Measurements from ENCODE around the gene GALNT12. TPM values are rescaled to one million over a fixed set of nuclear protein-coding genes. Genes with fewer than 3 reads are reported as not detected.

Gene GALNT12
- total and polyA plus RNA-seq, 8 donors, result 9.0 to 212 (median 41.8) TPM

- TF ChIP-seq POLR2AphosphoS5 (IDR thresholded peaks at IDR 0.05) (no peak), EP300 (IDR thresholded peaks at IDR 0.05) (no peak), POLR2A (IDR thresholded peaks at IDR 0.05) (no peak), CTCF (IDR thresholded peaks at IDR 0.05) (no peak)
- no peak overlapping the region for H3K4me3 ChIP-seq
- intact Hi-C loops (cut with DNase I; ENCODE audit: low total_unique reads), result no loop called here
- peaks cover 0 to 8% (median 4%) of the 10 kb centered on the region in 4 donors for H3K36me3 ChIP-seq
- H3K27me3 ChIP-seq, result no peaks in the 10 kb centered on the region
- WGBS, 5 donors, result 82 to 88% (median 86%) methylated on average over 6 of the region's 6 CpGs
- DNase-seq, result no peak
- peaks cover 0 to 13% (median 7%) of the 10 kb centered on the region in 4 donors for H3K4me1 ChIP-seq
- no peak overlapping the region for H3K27ac ChIP-seq
- H3K9me3 ChIP-seq, result peaks cover 0 to 6% (median 0%) of the 10 kb centered on the region in 4 donors
Measured at GRCh38 chr9:98815391-98815951, 8.0 kb downstream of the GALNT12 start.

- 83 to 93% (median 88%) methylated on average over 2 of the region's 2 CpGs for WGBS, 5 donors
- no peak for DNase-seq
- peaks cover 0 to 6% (median 0%) of the 10 kb centered on the region in 4 donors for H3K4me1 ChIP-seq
- intact Hi-C loops (cut with DNase I; ENCODE audit: low total_unique reads), result no loop called here
- H3K9me3 ChIP-seq, result peaks cover 0 to 6% (median 0%) of the 10 kb centered on the region in 4 donors
- no peak overlapping the region for H3K27ac ChIP-seq
- H3K36me3 ChIP-seq, result peaks cover 0 to 14% (median 8%) of the 10 kb centered on the region in 4 donors
- no peaks in the 10 kb centered on the region for H3K27me3 ChIP-seq
- no peak overlapping the region for H3K4me3 ChIP-seq
- TF ChIP-seq POLR2AphosphoS5 (IDR thresholded peaks at IDR 0.05), result no peak
- TF ChIP-seq POLR2A (IDR thresholded peaks at IDR 0.05), result no peak
- TF ChIP-seq EP300 (IDR thresholded peaks at IDR 0.05), result no peak
- no peak for TF ChIP-seq CTCF (IDR thresholded peaks at IDR 0.05)
Measured at GRCh38 chr9:98818764-98819163, 11.3 kb downstream of the GALNT12 start.

GRCh38 chr9:98819231-98819630 lies 11.8 kb downstream of the GALNT12 start:
- H3K27ac ChIP-seq, result no peak overlapping the region
- WGBS, 5 donors, result 91 to 100% (median 97%) methylated on average over 3 of the region's 3 CpGs

GRCh38 chr9:98821831-98822230 lies 14.4 kb downstream of the GALNT12 start:
- TF ChIP-seq POLR2AphosphoS5 (IDR thresholded peaks at IDR 0.05) (no peak), EP300 (IDR thresholded peaks at IDR 0.05) (no peak), POLR2A (IDR thresholded peaks at IDR 0.05) (no peak), CTCF (IDR thresholded peaks at IDR 0.05) (no peak)
- WGBS, 5 donors, result 59 to 92% (median 65%) methylated on average over 2 of the region's 2 CpGs
- peaks cover 0 to 6% (median 0%) of the 10 kb centered on the region in 4 donors for H3K9me3 ChIP-seq
- intact Hi-C loops (cut with DNase I; ENCODE audit: low total_unique reads), result no loop called here
- peaks cover 0 to 6% (median 0%) of the 10 kb centered on the region in 4 donors for H3K4me1 ChIP-seq
- H3K27ac ChIP-seq, result no peak overlapping the region
- H3K27me3 ChIP-seq, result no peaks in the 10 kb centered on the region
- peaks cover 3 to 33% (median 19%) of the 10 kb centered on the region in 4 donors for H3K36me3 ChIP-seq
- no peak for DNase-seq
- H3K4me3 ChIP-seq, result no peak overlapping the region

More at GRCh38 chr9:98819231-98819630, 11.8 kb downstream of the GALNT12 start:
- TF ChIP-seq POLR2AphosphoS5 (IDR thresholded peaks at IDR 0.05), result no peak
- TF ChIP-seq EP300 (IDR thresholded peaks at IDR 0.05), result no peak
- TF ChIP-seq POLR2A (IDR thresholded peaks at IDR 0.05), result no peak
- TF ChIP-seq CTCF (IDR thresholded peaks at IDR 0.05), result no peak
- H3K36me3 ChIP-seq, result peaks cover 0 to 19% (median 10%) of the 10 kb centered on the region in 4 donors
- intact Hi-C loops (cut with DNase I; ENCODE audit: low total_unique reads), result no loop called here
- H3K27me3 ChIP-seq, result no peaks in the 10 kb centered on the region
- H3K9me3 ChIP-seq, result peaks cover 0 to 6% (median 0%) of the 10 kb centered on the region in 4 donors
- peaks cover 0 to 6% (median 0%) of the 10 kb centered on the region in 4 donors for H3K4me1 ChIP-seq
- H3K4me3 ChIP-seq, result no peak overlapping the region
- no peak for DNase-seq
